Stimulated activated CD4-positive, alpha-beta T cell treated with anti-CD3 and anti-CD28 coated beads, Interleukin-4, amount 100 ng/mL, for 24 hours (primary cell): ENCODE results near the gene PRDM16.

Experiments
- DNase-seq: peaks from one replicate; pipeline ENCODE4 v3.0.0-alpha.2; 2020

PRDM16 gene

DNA sequence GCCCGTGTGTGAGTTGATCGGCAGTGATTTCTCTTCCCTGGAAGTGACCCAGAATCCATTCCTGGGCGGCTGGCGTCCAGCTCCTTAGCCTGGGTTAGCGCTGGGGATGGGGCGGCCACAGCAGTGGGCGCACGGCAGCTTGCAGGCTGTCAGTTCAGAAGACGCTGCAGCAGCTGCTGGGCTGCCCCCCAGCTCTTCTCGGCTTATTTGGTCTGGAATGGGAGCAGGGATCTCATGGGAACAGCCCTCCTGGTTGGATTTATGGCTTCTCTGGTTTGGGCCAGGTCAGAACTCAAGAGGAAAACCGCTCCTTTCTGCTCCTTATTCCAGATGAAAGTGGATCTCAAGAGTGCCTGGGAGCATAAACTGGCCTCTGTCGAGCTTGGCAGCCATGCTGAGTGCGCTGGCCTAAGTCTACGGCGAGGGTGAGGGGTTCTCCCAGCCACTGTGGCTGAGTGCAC, 148.2 kb downstream of the PRDM16 start:
- DNase-seq = no peak

DNA sequence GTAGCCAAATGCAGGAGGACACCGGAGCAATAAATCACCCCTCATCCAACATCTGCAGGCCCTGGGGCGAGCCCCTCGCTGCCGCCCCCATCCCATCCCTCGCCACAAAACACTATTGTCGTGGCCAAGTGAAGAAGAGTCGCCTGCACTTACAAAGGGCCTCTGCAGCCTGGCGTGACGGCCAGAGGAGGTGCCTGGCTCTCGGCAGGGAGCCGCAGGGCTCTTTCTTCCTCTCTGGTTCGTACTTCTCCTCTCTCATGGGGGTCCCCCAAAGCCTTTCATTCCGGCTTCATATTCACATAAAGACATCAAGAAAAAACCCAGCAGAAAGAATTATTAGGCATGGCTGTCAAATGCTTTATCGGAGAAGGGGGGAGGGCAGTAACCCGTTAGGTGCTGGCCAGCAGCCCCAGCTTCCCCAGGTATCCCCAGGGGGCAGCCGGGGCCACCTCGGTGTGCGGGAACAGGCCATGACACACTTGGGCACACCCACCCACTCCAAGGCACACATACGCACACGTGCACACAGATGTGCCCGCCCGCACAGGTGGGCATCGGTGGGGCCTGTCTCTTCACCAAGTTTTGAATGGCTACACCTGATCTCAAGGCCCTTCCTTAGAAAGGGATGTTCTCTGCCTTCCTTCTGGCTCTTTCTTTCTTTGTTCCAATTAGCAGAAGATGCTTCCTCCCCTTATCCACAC, 149.1 kb downstream of the PRDM16 start:
- no peak for DNase-seq

DNA sequence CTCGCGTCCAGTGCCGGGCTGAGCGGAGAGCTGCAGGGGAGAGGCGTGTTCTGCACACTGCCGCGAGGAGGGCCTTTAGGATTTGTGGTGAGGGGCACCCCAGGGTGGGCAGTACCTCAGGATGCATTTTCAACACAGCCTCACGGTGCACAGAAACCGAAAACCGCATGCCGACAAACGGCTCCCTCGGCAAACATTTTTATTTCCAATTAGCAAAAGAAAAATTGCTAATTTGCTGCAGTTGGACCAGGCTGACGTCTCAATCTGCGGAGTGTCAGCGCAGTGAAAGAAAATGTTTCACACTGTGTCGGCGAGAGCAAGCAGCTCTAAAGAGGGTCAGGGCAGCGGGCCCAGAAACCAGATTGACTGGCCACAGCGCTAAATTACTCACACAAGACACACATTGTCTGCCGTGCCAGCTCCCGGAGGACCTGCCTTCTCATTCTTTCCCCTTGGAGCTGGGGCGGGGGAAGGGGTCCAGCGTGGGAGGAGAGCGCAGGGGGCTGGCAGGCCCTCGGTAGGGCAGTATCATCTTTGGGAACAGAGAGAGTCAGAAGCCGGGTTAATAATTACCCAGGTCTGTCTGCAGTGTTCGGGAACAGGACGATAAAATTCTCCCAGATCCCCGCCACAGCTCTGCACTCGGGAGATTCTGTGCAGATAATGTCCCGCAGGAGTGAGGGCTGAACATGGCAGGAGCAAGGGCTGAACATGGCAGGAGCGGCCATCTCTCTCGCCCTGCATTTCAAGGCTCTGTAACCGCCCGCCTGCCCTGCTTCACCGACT, 150.2 kb downstream of the PRDM16 start:
- DNase-seq = no peak

- DNase-seq = no peak
These were observed 150.9 kb downstream of the PRDM16 start for GRCh38 chr1:3219791-3220467.

GRCh38 chr1:3221112-3222041, 152.4 kb downstream of the PRDM16 start:
- no peak for DNase-seq

- DNase-seq = no peak
These were observed 153.2 kb downstream of the PRDM16 start for GRCh38 chr1:3222042-3222692.

DNA sequence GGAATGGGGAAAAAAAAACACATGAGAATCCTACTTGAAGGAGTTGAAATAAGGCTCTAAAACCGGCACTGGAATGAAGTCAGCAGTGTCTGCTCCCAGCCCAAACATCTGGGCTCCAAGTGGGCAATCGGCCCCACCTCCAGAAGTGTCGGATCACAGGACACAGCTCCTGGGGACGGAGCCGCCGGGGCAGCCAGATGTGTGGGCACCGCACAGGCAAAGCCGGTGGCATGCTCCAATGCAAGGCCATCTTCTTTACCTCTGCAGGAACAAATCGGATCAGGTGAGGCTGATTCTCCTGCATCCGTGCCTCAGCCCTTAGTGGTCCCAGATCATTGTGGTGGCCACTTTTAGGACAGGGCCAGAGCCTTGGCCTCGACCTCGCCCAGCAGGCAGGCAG, 156.7 kb downstream of the PRDM16 start:
- no peak for DNase-seq

DNA sequence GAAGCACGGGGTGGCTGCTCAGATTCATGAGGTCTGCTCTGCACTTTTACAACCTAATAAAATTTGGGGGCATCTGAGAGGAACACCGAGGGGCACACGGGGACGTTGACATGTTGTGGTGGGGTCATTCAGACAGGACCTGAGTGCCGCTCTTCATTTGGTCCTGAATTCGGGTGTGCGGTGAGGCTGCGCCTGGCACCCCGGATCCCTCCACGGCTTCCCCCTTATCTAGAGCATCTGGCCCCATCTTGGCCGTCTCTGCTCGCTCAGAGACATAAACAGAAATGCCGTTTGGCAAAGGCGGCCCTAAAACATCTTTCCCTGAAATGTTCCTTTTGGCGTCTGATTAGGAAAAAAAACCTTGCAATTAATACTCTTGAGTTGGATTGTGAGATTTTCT, 157.2 kb downstream of the PRDM16 start:
- DNase-seq = no peak

GRCh38 chr1:3226701-3227350, 157.8 kb downstream of the PRDM16 start:
- DNase-seq = no peak

DNA sequence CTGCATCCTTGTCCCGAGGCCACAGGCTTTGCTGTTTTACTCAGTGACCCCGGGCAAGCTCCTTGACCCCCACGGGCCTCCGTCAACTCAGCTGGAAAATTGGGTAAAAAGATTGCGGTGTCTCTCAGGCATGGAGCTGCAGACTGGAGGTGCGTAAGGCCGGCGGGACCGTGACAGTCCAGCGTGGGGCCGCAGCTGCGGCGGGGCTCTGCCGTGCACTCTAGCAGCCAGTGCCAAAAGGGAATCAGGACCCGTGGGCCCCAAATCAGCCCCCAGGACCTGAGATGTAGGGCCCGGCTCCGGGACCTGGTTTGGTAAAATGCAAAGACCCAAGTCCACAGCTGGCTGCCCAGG, 158.3 kb downstream of the PRDM16 start:
- no peak for DNase-seq

- DNase-seq = no peak
These were observed 158.9 kb downstream of the PRDM16 start for GRCh38 chr1:3227893-3228292.

DNA sequence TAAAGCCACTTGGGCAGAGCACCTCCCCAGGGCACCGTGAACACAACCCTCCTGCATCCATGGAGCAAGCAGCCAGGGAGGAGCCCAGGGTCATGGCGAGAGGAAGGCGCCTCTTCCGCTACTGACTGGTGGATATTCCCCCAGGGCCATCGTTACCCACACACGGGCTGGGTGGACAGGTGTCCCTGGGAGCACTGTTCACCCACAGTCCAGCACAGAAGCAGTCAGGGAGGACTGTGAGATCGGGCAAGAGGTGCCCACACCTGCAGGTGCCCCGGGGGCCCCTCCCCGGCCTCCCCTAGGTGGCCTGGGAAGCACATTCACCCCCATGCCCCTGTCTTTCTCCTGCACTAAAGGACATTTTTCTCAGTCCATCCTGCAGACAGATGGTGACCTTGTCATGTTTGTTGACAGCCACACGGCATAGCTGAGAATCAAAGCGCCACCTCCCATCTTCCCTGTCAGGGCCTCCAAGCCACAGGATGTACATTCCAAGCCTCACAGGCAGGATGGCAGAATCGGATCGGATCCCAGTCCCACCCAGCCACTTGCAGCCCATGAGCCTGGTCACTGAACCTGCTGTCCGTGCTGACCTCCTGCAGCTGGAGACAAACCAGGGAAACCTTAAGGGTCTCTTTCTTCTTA, 160.2 kb downstream of the PRDM16 start:
- DNase-seq = no peak

DNA sequence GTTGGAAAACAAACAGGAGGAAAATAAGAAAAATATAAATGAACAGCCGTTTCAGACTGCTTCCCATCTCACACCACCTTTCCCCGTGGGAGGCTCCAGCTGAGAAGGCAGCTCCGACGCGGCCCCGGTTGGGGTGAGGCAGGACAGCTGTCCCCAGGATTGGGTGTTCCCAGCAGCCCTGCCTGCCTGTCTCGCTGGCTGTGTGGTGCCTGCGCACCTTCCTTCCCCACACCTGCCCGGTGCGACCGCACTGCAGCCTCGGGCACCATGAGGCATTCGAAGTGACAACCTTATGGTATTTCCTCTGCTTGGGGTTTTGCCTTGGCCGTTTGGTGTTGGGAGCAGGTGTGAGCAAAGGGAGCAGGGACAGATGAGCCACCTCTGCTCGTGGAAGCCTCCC, 161.6 kb downstream of the PRDM16 start:
- no peak for DNase-seq

DNA sequence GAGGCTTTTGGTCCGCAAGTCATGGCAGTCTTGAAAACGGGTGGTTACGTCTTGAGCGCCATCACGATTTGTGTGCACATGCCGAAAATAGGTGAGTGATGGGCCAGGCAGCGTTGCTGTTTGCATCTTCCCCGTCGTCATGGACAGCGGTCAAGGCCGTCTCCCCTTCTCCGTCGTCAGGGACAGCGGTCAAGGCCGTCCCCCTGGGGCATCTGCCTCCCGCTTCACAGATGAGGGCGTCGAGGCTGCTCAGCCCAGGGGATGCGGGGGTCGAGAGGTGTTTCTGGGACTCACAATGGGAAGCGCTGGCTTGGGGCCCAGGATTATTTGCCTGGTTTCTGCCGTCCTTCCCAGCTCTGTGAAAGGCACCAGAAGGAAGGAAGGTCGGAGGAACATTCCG, 162.2 kb downstream of the PRDM16 start:
- no peak for DNase-seq

DNA sequence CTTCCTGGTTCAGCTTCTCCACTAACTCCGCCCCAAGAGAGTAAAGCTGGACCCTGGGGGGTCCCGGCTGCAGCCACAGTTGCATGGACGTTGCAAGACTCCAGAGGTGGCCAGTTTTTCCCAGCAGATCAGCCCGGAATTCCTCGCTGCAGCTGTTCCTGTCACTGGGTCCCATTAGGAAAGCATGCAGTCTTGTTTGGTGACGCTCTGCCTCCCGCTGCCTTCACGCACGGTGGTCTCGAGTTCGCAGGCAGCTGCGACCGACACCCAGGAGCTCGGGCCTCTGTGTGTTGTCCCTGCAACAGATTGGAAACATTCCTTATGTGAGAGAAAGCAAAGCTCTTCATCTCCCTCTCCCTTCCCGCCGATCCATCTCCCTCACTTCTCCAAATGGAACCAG, 162.8 kb downstream of the PRDM16 start:
- DNase-seq = no peak

DNA sequence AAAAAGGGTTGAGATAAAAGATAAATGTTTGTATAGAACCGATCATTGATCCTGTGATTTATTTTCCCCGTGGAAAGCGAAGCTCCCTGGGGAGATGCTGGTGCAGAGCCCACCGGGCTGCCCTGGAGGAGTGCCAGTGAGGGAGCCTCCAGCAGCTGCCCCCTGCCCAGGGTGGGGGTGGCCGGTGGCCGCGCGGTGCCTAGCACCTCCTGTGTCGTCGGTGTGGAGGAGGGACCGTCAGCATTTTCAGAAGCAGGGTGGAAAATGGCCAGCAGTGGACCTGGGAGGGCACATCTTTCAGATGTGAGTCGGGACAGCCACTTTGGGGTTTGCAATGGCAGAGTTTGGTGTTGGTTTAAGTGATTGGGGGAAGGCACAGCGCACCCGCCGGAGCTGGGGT, 164.0 kb downstream of the PRDM16 start:
- DNase-seq = no peak

GRCh38 chr1:3233551-3233950, 164.5 kb downstream of the PRDM16 start:
- no peak for DNase-seq

GRCh38 chr1:3234281-3234680, 165.3 kb downstream of the PRDM16 start:
- no peak for DNase-seq

DNA sequence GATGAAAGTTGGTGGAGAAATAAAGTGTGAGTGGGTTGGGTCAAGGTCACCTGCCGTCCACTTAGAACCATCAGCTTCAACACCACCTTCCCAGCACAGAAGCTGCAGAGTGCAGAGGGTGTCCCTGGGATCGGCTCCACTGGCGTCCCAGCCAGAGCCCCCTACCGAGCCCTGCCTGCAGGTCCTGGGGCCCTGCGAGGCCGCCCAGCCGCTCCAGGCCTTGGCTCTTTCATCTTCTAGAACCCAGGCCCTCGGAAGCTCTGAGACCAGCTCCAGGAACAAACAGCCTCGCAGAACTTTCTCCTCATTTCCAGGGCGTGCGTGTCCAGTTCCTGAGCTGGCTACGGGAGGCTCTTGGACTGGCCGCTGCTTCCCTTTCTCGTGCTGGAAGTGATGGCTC, 166.0 kb downstream of the PRDM16 start:
- no peak for DNase-seq

GRCh38 chr1:3235496-3235895, 166.5 kb downstream of the PRDM16 start:
- DNase-seq = no peak

GRCh38 chr1:3236361-3236760, 167.4 kb downstream of the PRDM16 start:
- DNase-seq = no peak
